ENCODE data around the gene FAIM. TPM values are rescaled to one million over a fixed set of nuclear protein-coding genes. Genes with fewer than 3 reads are reported as not detected.

The FAIM gene
- total RNA-seq, 1 donor from 2014 or later: 24.6 TPM

DNA sequence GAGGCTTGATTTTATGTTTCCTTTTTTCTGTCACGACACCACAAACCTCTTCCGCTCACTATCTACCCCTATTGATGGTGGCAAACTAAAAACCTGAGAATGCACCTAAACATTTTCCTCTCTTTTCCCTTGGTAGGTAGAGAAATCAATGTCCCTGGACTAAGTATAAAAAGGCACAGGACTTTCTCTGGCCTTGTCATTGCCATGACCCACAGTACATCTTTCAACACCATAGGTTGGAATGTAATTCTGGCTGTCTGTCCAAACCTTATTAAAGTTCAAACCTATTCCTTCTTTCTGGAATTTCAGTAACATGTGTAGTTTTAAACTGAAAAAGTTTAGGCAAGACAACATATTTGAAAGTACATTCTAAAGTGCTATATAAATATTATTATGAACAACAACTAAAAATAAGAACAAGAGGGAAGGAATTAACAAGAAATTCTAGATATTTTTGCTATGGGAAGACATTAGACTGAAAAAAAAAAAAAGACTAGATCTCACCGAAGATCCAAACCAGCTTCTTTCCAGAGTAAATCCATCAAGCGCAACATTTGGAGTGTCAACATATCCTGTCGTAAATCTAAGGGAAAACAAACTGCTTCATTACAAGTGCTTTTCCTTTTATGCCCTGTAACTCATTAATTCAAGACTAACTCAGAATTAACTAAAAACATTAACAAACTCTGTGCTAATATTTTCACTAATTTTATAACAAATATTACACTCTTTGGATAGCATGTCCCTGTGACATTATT is 73.1 kb downstream of the FAIM start:
- H3K4me1 Mint-ChIP-seq (ENCODE audit: low read depth): peaks cover 24% of the 10 kb centered on the region
- no peaks in the 10 kb centered on the region for H3K9me3 Mint-ChIP-seq (ENCODE audit: low read depth)
- no peak overlapping the region for H3K4me3 Mint-ChIP-seq (ENCODE audit: low read depth)
- no peak for DNase-seq (ENCODE audit: low spot score, unreplicated experiment)
- peak overlapping the region; percentile 7 for H3K27ac Mint-ChIP-seq
- H3K36me3 Mint-ChIP-seq (ENCODE audit: insufficient read depth): peaks cover 9% of the 10 kb centered on the region
- TF ChIP-seq, protein P1, sequence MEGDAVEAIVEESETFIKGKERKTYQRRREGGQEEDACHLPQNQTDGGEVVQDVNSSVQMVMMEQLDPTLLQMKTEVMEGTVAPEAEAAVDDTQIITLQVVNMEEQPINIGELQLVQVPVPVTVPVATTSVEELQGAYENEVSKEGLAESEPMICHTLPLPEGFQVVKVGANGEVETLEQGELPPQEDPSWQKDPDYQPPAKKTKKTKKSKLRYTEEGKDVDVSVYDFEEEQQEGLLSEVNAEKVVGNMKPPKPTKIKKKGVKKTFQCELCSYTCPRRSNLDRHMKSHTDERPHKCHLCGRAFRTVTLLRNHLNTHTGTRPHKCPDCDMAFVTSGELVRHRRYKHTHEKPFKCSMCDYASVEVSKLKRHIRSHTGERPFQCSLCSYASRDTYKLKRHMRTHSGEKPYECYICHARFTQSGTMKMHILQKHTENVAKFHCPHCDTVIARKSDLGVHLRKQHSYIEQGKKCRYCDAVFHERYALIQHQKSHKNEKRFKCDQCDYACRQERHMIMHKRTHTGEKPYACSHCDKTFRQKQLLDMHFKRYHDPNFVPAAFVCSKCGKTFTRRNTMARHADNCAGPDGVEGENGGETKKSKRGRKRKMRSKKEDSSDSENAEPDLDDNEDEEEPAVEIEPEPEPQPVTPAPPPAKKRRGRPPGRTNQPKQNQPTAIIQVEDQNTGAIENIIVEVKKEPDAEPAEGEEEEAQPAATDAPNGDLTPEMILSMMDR (IDR thresholded peaks at IDR 0.05; ENCODE audit: unreplicated experiment): no peak
- H3K27me3 Mint-ChIP-seq: no peaks in the 10 kb centered on the region

DNA sequence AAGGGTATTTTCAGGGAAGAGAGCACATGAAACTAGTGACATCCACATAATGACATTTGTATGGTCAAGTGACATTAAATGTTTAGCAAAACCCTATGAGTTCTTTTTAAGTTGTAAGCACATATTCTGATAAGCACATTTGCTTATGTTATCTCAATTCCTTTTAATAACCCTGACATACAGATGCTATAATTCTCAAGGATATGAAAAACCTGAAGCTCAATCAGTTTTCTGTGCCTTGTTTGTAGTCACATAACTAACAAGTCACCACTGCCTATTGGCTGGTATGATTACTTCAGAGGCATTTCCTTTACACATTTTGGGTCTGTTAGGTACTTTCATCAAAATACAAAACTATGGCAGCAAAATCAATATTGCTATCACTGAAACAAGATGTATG is 74.1 kb downstream of the FAIM start:
- no peak overlapping the region for H3K4me3 Mint-ChIP-seq (ENCODE audit: low read depth)
- DNase-seq (ENCODE audit: low spot score, unreplicated experiment): no peak
- TF ChIP-seq, protein P1 (IDR thresholded peaks at IDR 0.05; ENCODE audit: unreplicated experiment): no peak
- peaks cover 10% of the 10 kb centered on the region for H3K36me3 Mint-ChIP-seq (ENCODE audit: insufficient read depth)
- H3K9me3 Mint-ChIP-seq (ENCODE audit: low read depth): no peaks in the 10 kb centered on the region
- H3K27me3 Mint-ChIP-seq: no peaks in the 10 kb centered on the region
- H3K27ac Mint-ChIP-seq: peak overlapping the region; percentile 50
- H3K4me1 Mint-ChIP-seq (ENCODE audit: low read depth): peaks cover 33% of the 10 kb centered on the region

Other genes starting within 250 kb of the FAIM start
- gene ESYT3, start 174.2 kb upstream of the FAIM start, total RNA-seq: 1.8 and 3.5 TPM in 2 replicates
- 55.7 and 61.9 TPM in 2 replicates for gene CEP70, start 14.5 kb upstream of the FAIM start, total RNA-seq
- 18.3 and 23.7 TPM in 2 replicates for gene PIK3CB, start 226.2 kb downstream of the FAIM start, total RNA-seq